C4-2B (cell line): Measurements from ENCODE around the gene TMEM231.

ENCODE experiments used
- CTCF ChIP-seq: fragments of 450-650 bp; conservative IDR thresholded peaks from 2 replicates; pipeline ENCODE4 v1.5.1; 2017; ENCODE audit warnings: mild to moderate bottlenecking
- ZFX ChIP-seq: fragments of 450-650 bp; IDR thresholded peaks from 2 replicates; pipeline ENCODE4 v1.6.1; 2017

- TF ChIP-seq CTCF, result no peak
- no peak for TF ChIP-seq ZFX
Observed at GRCh38 chr16:75495076-75495674, 60.9 kb downstream of the TMEM231 start, which contains the start of gene CHST6.
